Glomerular endothelial cell (primary cell): ENCODE data around the gene NUP153. TPM values are rescaled to one million over a fixed set of nuclear protein-coding genes. Genes with fewer than 3 reads are reported as not detected.
A peak's percentile ranks its signal among the peaks of the same experiment; 100 is the strongest.
"Not testable (repeated sequence)": the region's sequence is repeated elsewhere in the genome, so short reads cannot be mapped to it uniquely, and the experiment has no call there.

Experiments
- DNase-seq: peaks from one replicate; pipeline ENCODE4 v3.0.0-alpha.2; 2011; ENCODE audit warnings: low read depth, low spot score; ENCODE audit errors: extremely low read depth
- total RNA-seq: library from RNA; depleted of rRNA; stranded (reverse); fragments of >200 nt; gene quantifications from 2 replicates; pipeline ENCODE4 v1.2.3, GENCODE V29; 2015

The NUP153 gene
- total RNA-seq: 29.6 and 34.1 TPM in 2 replicates

GRCh38 chr6:17706580-17707370 lies at the start of gene NUP153:
Gene NUP153, minus strand, starts transcription at chr6:17706925. Its CDS starts 538 bp downstream, at chr6:17706387.
- DNase-seq: peak; percentile 89

- no peak for DNase-seq
These were observed 47.5 kb upstream of the NUP153 start for GRCh38 chr6:17754254-17754653.

GRCh38 chr6:17745324-17745723 lies 38.6 kb upstream of the NUP153 start:
- not testable (repeated sequence) for DNase-seq

GRCh38 chr6:17744757-17745308 lies 38.1 kb upstream of the NUP153 start:
- not testable (repeated sequence) for DNase-seq

GRCh38 chr6:17744019-17744756 lies 37.5 kb upstream of the NUP153 start:
- no peak for DNase-seq

- DNase-seq: no peak
These were observed 34.8 kb upstream of the NUP153 start for GRCh38 chr6:17741507-17741906.

- no peak for DNase-seq
These were observed 34.0 kb upstream of the NUP153 start for GRCh38 chr6:17740559-17741220.

GRCh38 chr6:17737704-17738252 lies 31.1 kb upstream of the NUP153 start:
- no peak for DNase-seq

GRCh38 chr6:17735311-17735710 lies 28.6 kb upstream of the NUP153 start:
- not testable (repeated sequence) for DNase-seq

GRCh38 chr6:17730078-17730704 lies 23.5 kb upstream of the NUP153 start:
- no peak for DNase-seq

- DNase-seq: no peak
These were observed 22.7 kb upstream of the NUP153 start for GRCh38 chr6:17729223-17730077.

- DNase-seq: no peak
These were observed 22.0 kb upstream of the NUP153 start for GRCh38 chr6:17728551-17729222.

- no peak for DNase-seq
These were observed 18.4 kb upstream of the NUP153 start for GRCh38 chr6:17725083-17725482.

GRCh38 chr6:17724341-17724740 lies 17.6 kb upstream of the NUP153 start:
- no peak for DNase-seq

GRCh38 chr6:17721671-17722070 lies 14.9 kb upstream of the NUP153 start:
- no peak for DNase-seq

GRCh38 chr6:17719323-17720041 lies 12.8 kb upstream of the NUP153 start:
- no peak for DNase-seq

- DNase-seq: no peak
These were observed 9.5 kb upstream of the NUP153 start for GRCh38 chr6:17716221-17716620.
